DMS53 treated with DMSO at 0.1 percent for 48 hours (cell line): ENCODE data around the gene TP53TG5.

ENCODE experiments used
- DNase-seq: peaks from one replicate; lab custom pipeline; 2025; ENCODE audit not compliant: unreplicated experiment; lab: John Stamatoyannopoulos, UW

Gene TP53TG5

DNA sequence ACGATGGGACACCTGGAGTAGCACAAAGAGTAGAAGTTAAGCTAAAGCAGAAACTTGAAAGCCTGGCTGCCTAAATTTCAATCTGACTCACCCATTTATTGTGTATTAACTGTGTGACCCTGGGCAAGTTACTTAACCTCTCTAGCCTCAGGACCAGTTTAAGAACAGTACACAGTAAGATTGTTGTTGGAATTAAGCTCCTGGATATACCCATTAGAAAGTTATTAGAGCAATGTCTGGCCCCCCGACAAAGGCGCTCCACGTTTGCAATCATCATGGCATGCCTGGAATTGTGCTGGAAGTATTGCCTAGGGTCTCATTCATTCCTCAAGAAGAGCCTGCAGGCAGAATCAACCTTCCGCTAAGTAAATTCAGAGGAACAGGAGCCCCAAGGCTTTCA, 31.3 kb downstream of the TP53TG5 start:
- no peak for DNase-seq

DNA sequence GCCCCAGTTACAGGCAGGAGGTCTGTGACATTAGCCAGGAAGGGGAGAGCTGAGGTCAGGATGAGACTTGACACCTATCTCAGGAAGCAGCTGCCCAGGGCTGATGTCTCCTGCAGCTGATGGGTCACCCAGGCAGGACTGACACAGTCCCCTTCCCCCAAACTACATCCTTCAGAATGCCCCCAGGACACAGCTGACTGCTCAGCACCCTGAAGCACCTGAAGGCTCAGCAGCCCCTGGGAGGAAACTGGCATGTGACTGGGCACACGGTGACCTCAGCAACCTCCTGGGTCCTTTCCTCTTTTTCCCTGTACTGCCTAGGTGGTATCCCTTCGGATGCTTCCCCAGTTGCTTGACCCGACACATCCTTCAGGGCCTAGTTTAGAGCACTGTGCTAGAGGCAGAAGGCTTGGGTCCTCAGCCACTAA, 31.8 kb downstream of the TP53TG5 start:
- no peak for DNase-seq

DNA sequence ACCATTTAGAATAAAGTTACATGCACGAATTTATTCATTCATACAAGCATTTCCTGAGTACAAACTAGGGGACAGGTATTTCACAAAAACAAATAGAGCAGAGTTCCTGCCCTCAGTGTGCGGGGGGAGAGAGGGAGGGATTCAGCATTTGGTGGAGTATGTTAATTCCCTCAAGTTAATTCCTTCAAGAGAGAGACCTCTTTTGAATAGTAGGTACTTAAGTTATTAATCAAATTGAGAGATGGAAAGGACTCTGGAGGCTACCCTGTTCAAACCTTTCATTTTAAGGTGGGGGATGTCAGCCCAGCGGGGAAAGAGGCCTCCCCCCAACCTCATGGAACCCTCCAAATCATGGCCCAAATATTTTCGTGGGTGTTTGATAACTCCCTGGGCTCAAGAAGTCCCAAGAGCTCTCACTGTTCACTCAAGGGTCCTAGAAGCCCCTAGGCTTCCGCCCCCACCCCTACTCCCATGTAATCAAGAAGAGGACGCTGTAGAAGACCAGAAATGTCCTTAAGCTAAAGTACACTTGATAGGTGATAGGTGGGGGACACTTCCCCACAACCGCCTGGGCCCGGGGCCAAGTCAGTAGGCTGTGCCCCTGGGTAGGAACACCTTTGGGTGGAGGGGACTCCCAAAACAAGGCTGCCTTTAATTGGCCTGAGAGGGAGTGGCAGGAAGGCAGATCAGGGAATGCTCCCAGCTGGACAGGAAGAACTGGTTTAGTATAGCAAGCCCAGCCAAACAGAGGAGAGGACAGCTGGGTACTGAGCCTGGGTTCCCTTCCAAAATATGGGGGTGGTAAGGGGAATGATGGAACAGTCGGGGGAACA, 32.8 kb downstream of the TP53TG5 start:
- DNase-seq = peak; percentile 24

DNA sequence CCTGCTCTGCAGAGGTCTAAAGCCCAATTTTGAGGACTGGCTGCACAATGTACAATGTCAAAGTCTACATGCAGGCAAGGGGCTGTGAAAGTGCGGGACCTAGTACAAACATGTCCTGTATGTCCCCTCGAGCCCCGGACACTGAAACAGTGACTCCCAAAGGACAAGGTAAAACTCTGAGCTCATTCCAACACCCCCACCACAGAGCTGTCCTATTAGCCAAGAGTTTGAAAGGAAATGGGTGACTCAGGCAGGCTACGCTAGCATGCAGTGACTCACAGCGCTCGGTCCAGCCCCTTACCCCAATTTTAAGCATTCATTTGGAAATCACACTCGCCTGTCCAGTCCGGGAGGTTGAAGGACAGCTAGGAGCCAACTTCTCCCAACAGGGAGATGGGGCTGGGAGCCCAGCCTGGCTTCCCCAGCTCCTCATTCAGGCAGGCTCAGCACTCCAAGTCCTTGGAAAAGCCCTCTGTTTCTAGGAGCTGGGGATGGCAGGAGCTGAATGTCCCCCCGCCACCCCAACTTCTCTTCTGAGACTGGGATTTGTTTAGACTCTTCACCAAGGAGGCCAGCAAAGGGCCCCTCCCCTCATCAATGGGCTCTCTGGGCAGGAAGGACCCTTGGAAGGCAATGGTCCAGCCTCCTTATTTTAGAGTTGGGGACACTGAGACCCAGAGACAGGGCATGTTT, 33.8 kb downstream of the TP53TG5 start:
- no peak for DNase-seq

DNA sequence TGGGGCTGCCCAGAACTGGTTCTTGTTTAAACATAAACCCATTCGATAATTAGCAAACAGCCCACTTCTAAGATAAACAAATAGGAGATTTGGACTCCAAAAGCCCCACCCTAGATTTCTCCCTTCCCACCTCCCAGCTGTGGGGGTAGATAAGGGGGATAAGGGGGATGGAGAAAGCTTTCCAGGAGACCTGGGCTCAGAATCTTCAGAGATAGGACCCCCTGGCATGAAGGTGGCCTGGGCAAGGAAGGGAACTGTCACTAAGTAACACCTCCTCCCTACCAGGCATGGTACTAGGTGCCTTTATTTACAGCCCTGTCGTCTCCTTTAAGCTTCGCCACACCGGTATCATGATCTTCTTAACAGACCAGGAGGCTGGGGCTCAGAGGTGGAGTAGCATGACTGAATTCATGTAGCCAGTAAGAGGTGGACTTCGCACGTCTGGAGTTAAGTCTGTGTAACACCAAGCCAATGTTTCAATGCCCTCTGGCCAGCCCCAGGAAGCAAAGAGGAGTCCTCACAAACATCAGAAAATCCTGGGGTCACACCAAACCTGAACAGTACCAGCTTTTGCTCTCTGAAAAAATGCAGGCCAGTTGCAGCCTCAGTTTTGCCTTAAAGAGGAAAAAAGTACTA, 34.5 kb downstream of the TP53TG5 start:
- DNase-seq = peak; percentile 40

DNA sequence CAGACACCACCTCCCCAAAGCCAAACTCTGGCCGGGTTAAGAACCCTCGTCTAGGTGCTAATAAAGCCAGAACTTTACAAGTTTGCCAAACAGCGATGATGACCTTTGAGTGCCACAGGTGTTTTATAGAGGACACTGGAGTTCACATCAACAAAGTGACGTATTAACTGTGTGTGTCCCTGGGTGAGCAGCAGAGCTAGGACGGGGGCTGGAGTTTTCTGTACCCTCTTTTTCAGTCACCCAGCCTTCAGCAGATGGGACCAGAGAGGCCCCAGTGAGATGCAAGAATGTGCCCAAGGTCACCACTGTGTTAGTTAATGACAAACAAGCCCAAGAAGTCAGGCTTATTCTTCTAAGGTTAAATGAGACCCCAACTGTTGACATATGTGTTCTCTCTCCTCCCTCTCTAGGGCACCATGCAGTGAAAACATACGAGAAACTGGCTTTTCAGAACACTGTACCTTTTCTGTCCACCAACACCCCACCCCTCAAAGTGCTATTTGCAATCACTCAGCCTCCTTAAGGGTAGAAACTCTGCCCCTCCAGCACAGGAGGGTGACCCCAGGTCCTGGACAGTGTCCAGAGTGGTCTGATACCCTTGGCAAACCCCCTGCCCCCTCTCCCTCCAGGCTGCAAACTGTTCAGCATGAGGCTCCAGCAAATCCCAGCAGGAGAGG, 35.1 kb downstream of the TP53TG5 start:
- no peak for DNase-seq

DNA sequence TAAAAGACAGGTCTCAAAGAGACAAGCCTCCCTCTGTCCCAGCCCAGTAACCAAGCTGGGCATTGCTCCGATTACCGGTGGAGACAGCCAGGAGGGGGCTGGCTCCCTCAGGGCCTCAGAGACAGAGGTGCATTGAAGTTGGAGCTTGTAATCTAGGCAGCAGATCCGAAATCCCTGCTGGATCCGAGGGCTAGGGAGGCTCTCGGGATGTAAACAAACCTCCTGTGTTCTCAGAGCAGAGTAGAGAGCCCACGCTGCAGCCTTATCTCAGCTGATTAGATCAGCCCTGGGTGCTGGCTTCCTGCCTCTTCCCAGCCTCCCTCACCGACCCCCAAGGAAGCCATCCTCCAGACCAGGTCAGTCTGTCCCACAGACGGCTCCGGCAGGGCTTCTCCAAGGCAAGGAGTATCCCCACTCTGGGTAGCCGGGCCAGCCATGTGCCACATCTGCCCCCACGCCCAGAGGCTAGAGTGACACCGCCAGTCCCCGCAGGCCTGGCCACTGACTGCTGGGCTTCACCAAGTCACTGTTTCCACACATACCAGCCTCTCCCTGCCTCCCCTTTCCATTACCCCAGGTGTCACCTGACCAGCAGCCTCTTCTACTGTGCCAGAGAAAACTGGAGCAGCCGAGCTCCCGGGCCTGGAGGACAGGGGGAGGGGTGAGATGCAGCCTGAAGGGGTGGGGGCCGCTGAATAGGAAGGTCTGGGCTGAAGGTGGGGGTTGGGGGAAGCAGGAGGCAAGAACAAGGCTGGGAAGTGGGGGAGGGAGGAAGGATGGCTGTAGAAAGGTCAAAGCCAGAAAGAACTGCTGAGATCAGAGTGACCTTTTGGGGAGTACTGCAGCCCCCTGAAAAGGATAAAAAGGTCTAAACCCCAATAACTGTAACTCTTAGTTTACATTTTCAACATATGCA, 35.9 kb downstream of the TP53TG5 start:
- no peak for DNase-seq

DNA sequence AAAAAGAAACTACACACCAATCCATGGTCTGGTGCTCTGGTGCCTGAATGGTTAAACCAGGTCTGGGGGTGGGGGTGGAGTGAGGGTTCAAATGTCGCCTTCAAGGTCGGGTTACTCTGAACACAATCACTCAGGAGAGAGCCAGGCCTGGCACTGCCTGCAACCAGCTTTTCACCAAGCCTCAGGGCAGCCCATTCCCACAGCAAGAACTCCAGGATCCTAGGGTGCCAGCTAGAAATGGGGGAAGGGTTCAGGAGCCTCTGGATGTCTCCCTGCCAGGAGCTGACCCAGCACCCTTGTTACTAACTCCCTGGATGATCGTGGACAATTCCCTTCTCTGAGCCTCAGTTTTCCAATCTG, 36.6 kb downstream of the TP53TG5 start:
- no peak for DNase-seq

DNA sequence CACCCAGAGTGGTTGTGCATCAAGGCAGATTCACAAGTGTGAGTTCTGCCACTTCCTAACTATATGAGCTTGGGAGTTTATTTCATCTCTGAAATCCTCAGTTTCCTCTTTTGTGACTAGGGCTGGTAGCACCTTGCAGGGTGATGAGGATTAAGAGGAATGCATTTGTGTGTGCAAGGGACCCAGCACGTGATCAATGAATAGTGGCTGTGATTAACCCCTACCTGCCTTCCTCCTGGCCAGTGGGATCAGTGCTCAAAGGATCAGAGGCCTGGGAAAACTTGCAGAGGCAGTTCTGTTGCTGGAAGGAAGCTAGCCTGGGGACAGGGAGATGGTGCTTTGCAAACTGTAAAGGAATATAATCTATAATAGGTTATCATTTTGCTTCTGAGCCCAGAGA, 37.2 kb downstream of the TP53TG5 start:
- DNase-seq = no peak

DNA sequence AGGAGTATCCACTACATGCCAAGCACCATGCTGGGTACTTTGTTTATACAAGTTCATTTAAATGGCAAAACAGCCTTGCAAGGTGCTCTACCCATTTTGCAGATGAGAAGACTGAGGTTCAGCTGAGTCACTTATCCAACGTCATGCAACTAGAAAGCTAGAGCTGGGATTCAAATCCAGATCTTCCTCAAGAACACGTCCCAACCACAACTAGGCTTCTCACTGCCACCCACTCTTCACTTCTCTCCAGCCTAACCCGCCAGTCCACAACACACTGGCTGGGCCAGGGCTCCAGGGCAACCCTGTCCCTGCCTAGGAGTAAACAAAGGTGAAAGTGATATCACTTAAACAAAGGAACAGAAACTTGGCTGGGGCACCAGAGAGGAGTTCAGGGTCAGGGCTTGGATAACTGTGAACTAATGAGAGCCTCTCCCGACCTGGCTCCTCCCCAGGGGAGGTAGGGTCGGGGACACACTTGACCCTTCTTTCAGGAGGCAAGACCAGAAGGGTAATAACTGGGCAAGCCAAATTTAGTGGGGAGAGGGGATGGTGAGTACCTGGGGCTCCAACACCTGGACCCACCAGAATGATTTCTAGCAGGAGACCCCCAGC, 37.8 kb downstream of the TP53TG5 start:
- no peak for DNase-seq

DNA sequence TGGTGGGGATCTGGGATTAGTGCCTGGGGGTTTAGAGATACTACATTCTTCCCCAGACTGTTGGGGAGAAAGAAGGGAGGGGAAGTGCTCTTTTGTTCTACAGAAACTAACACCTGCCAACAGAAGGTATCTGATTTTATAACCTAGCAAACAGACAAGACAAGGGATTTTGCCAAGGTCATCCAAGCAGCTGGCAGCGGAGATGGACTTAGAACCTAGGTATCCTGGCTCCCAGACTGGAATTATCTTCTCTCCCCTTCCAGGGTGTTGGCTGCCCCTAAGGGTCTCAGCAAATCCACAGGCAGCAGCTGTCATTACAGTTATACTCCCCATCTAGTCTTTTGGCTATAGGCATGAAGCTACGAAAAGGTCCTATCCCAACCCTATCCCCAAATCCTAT, 38.3 kb downstream of the TP53TG5 start:
- DNase-seq = no peak

DNA sequence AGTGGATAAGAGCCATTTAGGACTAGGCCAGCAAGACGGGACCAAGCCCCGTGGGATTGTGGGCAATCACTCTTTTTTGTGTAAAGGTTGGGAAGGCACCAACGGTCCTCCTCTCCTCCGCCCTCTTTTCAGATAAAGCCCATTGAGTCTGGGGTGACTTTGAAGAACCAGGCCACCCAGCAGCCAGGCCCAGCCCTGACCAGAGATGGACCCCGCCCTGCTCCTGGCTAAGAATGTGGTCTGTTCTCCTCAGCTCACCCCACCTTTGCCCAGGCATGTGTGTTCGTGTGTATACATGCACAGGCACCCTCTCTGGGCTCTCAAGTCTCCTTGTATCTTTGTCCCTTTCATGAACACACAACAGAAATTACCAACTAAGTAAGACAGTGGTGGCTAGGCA, 39.0 kb downstream of the TP53TG5 start:
- DNase-seq = no peak

DNA sequence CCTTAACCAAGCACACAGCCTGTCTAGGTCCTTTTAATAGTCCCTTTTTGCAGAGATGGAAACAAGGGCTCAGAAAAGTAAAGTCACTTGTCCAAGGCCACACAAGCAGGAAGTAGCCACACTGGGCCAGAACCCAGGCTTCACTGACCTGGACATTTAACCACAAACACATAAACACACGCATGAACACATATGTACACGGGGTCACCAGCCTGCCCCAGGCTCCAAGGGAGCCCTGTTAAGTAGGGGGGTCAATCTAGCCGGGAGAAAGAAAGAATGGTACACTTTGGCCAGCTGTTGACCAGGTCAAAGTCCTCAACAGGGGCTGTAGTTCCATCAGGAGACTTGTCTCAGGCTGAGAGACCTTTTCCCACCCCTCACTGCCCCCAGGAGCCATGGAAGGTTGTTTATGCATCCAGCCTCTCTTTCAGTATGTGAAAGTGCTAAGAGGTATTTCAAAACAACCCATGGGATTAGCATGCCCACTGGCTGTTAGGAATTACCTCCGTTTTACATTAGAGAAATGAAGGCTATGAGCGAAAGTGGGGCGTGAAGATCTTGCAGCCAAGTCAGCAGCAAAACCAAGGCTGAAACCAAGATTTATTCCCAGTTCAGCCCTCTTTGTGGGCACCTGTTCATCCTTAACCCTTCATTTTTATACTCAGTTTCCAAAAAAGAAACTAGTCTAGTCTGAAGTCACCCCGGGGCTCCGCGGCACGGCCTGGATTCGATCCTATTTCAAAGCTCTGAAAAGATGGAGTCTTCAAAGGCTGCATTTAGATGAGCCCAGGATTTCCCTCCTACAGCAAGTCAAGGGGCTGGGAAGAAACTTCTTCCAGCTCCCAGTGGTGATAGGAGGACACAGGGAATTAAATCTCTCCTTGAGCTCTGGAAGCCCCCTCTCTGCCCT, 39.7 kb downstream of the TP53TG5 start:
- DNase-seq = no peak

DNA sequence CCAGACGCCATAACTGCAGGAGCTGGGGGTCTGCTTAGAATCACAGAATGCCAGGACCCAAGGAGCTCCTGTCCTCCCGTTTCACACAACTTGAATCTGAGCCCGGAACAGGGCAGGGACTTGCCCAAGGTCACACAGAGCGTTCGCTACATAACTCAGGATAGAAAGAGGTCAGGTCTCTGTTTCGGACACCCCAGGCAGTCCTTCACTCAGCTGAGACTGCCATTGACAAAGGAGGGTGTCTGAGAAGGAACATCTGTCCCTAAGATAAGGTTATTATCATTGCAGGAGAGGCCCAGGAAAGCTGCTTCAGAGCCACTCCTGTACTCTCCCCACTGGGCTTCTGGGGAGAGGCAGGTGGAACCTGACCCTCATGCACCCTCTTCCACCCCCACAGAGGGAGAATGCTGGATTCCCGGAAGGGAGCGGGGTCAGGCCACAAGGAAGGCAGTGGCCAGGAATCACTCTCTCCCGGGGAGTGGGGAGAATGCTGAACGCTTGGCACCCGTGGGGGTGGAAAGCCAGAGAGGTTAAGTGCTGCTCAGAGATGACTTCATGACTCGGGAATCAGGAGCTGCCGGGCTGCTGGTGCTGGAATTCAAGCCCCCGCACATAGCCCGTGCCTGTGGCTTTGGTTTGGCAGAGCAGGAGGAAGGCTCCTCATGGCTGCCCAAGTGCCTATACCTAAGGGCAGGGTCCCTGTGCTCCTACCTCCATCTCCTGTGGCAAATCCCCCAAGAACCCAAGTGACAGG, 40.6 kb downstream of the TP53TG5 start:
- no peak for DNase-seq

DNA sequence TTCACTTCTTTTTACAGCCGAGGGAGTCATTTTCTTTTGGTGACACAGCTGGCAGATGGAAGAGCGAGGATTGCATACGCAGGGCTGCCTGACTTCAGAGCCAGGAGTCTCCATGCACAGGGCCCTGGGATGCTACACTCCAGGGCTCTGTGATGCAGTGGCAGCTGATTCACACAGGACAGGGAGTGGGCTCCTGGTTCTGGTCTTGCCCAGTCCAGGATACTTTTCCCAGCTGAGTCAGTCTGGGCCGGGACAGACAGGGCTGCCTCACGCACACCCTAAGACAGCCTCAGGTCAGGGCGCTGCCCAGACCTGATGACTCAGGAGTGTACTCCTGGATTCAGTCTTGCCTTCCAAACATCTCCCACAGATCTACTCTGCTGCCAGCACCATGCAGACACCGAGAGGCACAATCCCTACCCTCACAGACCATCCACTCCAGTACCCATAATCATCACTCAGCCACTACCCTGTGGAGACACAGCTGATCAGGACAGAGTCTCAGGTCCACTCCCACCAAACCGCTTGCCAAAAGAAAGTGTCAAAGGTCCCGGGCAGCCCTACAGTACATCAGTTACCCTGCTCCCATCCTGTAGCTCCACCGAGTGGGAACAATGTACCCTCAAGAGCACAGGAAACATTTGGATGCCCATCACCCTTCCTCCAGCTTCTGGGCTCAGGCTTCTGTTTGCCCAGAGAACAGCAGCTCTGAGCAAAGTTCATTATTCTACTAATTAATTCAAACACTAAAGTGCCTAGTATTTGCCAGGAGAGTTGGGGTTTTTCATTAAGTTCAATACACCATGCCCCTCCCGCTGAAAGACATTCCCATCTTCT, 41.4 kb downstream of the TP53TG5 start:
- no peak for DNase-seq

DNA sequence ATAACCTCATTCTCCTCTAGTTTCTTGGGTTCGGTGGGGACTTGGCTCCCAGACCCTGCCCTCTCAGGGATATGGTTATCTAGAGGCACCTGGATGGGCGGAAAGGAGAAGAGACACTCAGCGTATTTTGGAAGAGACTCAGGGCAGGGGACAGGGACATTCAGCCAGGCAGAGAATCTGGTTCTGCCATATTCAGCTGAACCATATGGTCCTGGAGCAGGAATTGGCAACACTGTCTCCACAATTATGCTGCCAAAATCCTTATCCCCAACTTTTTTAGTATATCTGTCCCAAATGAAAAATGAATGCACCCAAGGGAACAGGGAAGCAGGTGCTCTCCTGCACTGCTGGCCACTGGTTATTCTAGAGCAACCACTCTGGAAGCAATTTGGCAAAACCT, 47.6 kb downstream of the TP53TG5 start:
- no peak for DNase-seq

DNA sequence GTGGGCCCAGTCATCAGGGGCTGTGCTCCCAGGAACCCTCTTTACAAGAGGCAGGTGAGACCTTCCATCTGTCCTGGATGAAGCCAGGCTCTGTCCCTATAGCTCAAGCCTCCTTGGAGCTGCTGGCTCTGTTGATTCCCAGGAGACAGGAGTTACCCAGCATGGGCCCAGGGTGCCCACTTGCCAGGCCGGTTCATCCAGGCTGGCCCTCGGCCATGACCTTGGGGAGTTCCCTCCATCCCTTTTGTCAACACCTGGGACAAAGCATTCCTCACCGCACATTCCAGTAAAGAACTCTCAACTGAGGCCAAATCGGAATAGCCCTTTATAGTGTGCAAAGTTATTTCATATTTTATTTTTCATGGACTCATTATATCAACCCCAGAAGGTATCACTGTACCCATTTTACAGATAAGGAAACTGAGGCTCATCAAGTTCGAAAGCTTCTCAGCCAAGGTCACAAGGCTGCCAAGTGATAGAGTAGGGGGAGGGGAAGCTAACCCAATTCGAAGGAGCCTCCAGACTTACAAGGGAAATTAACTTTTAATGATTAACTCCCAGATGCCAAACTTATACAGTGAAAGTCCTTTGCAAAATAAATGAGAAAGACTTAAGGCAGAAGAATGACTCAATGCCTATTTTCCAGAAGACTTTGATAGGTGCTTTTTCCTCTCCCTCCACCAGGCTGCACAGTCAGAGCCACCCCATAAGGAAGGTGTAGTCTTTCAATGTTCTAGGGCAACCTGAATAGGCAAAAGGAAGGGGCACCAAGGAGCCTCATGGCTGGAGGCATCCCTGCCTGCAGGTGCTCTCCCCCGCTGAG, 48.4 kb downstream of the TP53TG5 start:
- DNase-seq = no peak
